ENCODE measurements around the gene MAGEB17. TPM values are rescaled to one million over a fixed set of nuclear protein-coding genes. Genes with fewer than 3 reads are reported as not detected.

MAGEB17 gene, protein sequence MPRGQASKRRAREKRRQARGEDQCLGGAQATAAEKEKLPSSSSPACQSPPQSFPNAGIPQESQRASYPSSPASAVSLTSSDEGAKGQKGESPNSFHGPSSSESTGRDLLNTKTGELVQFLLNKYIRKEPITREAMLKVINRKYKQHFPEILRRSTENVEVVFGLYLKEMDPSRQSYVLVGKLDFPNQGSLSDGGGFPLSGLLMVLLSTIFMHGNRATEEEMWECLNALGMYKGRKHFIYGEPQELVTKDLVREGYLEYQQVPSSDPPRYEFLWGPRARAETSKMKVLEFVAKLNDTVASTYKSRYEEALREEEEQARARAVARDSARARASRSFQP
- not detected in 2 replicates for total RNA-seq

DNA sequence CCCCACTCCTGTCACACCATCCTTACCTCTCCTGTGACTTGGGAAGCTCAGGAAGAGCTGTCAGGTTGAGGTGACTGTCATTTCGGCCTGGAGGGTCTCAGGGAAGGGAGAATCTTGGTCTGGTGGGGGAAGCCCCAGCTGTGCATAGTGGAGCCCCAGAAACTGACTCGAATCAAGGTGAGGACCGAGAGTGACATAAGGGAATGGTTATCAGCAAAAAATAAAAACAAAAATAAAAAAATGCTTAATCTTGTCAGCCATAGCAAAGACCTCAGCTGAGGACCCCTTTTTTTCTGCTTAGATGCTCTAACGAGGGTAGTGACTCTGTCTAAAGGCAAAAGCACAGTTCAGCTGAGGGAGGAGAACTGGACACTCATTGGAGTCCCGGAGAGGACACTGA lies at the start of gene MAGEB17:
Gene MAGEB17, plus strand, starts transcription at position 301 of the 400 bp plus-strand sequence. CDS start 2,902 bp downstream, outside the sequence.

GRCh38 chrX:16123222-16123786 lies 44.0 kb upstream of the MAGEB17 start, which contains the start of gene GRPR:
Gene GRPR (plus strand): TSS chrX:16123565. CDS start chrX:16123954, 389 bp downstream.

Other genes with a start within 250 kb of the MAGEB17 start
- 0.11 TPM in 1 of 2 replicates, not detected in the other for gene GRPR, start 43.9 kb upstream of the MAGEB17 start, total RNA-seq

All from uterine smooth muscle cell (primary cell).